IMR-90 (cell line): ENCODE data around the gene DUSP10.

Source experiments
- CEBPB ChIP-seq: IDR thresholded peaks from 2 replicates; pipeline ENCODE4 v1.6.1; 2012; ENCODE audit warnings: low read depth, low read length, improper control_type of control experiment
- CHD1 ChIP-seq: IDR thresholded peaks from 2 replicates; pipeline ENCODE4 v1.6.1; 2012; ENCODE audit warnings: low read depth, low read length, improper control_type of control experiment
- CTCF ChIP-seq: conservative IDR thresholded peaks from 2 replicates; pipeline ENCODE4 v1.5.1; 2012; ENCODE audit warnings: mild to moderate bottlenecking, low read depth, low read length, improper control_type of control experiment
- MAFK ChIP-seq: IDR thresholded peaks from 2 replicates; pipeline ENCODE4 v1.6.1; 2012; ENCODE audit warnings: low read depth, low read length, improper control_type of control experiment
- MAZ ChIP-seq: IDR thresholded peaks from 2 replicates; pipeline ENCODE4 v1.6.1; 2012; ENCODE audit warnings: low read depth, mild to moderate bottlenecking, low read length, improper control_type of control experiment, moderate library complexity, borderline replicate concordance
- MXI1 ChIP-seq: IDR thresholded peaks from 2 replicates; pipeline ENCODE4 v1.6.1; 2012; ENCODE audit warnings: low read depth, mild to moderate bottlenecking, low read length, moderate library complexity, borderline replicate concordance
- NFE2L2 ChIP-seq: fragments of 150-350 bp; IDR thresholded peaks from 2 replicates; pipeline ENCODE4 v1.6.1; 2016; ENCODE audit warnings: low read depth, mild to moderate bottlenecking, low read length
- POLR2A ChIP-seq: IDR thresholded peaks from 2 replicates; pipeline ENCODE4 v1.6.1; 2012; ENCODE audit warnings: mild to moderate bottlenecking, low read depth, low read length
- RCOR1 ChIP-seq: IDR thresholded peaks from 2 replicates; pipeline ENCODE4 v1.6.1; 2012; ENCODE audit warnings: mild to moderate bottlenecking, low read length, improper control_type of control experiment; ENCODE audit not compliant: insufficient replicate concordance
- SMC3 ChIP-seq: fragments of 150-350 bp; IDR thresholded peaks from 2 replicates; pipeline ENCODE4 v1.6.1; 2016; ENCODE audit warnings: low read depth, mild to moderate bottlenecking, antibody characterized with exemption, low read length, moderate library complexity
- USF2 ChIP-seq: fragments of 150-350 bp; IDR thresholded peaks from 2 replicates; pipeline ENCODE4 v1.6.1; 2017; ENCODE audit warnings: mild to moderate bottlenecking, antibody characterized with exemption, low read length, low read depth

- TF ChIP-seq CTCF, result no peak
- TF ChIP-seq SMC3, result no peak
- no peak for TF ChIP-seq CEBPB
- no peak for TF ChIP-seq MAZ
- no peak for TF ChIP-seq POLR2A
- no peak for TF ChIP-seq MXI1
- no peak for TF ChIP-seq MAFK
- no peak for TF ChIP-seq RCOR1
- TF ChIP-seq CHD1, result no peak
- TF ChIP-seq USF2, result no peak
- no peak for TF ChIP-seq NFE2L2
These were observed 32.4 kb upstream of the DUSP10 start for GRCh38 chr1:221774054-221774842.
